AG09309 (cell line): Measurements from ENCODE around the gene INTU.

Experiments
- DNase-seq: peaks from one replicate; pipeline ENCODE4 v3.0.0-alpha.2; 2010; ENCODE audit warnings: low read depth
- H3K4me3 ChIP-seq: 2 replicates; pipeline ENCODE4 v1.5.1; 2011; ENCODE audit warnings: mild to moderate bottlenecking, low read depth, low read length, moderate library complexity; ENCODE audit not compliant: control insufficient read depth
- TF ChIP-seq, protein P1 (sequence below): IDR thresholded peaks from 2 replicates; pipeline ENCODE4 v1.5.1; 2011; ENCODE audit warnings: mild to moderate bottlenecking, low read depth, low read length, inconsistent platforms; ENCODE audit not compliant: insufficient read depth, control insufficient read depth; ENCODE audit errors: missing control alignments

INTU gene

DNA sequence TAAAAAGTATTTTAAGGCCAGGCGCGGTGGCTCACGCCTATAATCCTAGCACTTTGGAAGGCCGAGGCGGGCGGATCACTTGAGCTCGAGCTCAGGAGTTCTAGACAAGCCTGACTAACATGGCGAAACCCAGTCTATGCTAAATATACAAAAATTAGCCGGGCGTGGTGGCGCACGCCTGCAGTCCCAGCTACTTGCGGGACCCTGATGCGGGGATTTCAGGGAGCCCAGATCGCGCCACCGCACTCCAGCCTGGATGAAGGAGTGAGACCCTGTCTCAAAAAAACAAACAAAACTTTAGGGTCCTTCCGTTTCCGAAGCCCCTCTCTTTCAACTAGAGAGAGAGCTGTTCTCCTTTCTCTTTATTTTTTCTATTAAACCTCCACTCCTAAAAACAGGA is 98.6 kb downstream of the INTU start:
- TF ChIP-seq, protein P1, sequence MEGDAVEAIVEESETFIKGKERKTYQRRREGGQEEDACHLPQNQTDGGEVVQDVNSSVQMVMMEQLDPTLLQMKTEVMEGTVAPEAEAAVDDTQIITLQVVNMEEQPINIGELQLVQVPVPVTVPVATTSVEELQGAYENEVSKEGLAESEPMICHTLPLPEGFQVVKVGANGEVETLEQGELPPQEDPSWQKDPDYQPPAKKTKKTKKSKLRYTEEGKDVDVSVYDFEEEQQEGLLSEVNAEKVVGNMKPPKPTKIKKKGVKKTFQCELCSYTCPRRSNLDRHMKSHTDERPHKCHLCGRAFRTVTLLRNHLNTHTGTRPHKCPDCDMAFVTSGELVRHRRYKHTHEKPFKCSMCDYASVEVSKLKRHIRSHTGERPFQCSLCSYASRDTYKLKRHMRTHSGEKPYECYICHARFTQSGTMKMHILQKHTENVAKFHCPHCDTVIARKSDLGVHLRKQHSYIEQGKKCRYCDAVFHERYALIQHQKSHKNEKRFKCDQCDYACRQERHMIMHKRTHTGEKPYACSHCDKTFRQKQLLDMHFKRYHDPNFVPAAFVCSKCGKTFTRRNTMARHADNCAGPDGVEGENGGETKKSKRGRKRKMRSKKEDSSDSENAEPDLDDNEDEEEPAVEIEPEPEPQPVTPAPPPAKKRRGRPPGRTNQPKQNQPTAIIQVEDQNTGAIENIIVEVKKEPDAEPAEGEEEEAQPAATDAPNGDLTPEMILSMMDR = no peak
- H3K4me3 ChIP-seq = no peak overlapping the region
- DNase-seq = no peak

DNA sequence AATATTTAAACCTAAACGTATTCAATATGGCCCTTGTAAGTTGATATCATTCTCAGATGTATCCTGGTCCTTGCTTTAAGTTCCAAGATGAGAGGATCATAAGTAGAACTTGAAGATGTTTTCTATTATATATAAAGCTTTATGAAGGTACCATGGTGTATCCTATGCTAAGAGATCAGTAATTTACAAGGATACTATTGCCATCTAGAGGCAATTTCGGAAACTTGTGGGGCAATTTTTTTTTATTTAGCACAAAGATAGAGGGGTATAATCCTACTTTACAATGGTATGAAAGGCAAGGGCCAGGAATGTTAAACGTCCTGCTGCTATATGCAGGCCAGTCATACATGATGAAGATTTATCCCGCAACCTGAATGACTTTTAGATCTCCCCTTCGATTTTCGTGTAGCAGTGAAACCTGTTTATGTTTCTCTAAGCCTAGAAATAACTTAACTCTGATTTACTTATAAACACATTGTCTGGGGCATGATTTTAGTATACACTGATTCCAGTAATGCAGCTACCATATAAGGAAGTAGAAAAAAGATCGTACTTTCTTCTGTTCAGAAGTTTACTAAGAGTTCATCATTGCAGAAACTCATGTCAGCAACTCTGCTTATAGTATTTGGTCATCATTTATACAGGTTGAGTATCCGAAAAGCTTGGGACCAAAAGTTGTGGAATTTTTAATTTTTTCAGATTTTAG is 100.0 kb downstream of the INTU start:
- H3K4me3 ChIP-seq = no peak overlapping the region
- peak; percentile 11 for DNase-seq
- TF ChIP-seq, protein P1 = peak; percentile 48

DNA sequence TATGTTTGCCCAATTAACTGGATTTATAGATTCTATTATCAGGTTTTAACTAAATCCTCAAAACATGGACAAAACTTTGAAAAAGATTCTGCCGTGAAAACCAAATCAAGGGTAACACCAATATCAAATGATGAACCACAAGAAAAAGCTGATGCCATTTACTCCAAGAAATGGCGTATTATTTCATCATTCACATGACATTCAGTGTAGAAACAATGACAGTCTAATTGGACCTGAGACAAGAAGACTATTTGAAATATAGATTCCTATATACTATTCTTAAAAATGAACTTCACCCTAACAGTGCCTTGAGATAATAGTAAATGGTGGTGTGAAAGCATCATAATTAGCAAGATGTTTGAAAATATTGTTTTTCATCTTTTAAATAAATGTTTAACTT is 102.2 kb downstream of the INTU start:
- no peak overlapping the region for H3K4me3 ChIP-seq
- TF ChIP-seq, protein P1 = no peak
- DNase-seq = no peak

DNA sequence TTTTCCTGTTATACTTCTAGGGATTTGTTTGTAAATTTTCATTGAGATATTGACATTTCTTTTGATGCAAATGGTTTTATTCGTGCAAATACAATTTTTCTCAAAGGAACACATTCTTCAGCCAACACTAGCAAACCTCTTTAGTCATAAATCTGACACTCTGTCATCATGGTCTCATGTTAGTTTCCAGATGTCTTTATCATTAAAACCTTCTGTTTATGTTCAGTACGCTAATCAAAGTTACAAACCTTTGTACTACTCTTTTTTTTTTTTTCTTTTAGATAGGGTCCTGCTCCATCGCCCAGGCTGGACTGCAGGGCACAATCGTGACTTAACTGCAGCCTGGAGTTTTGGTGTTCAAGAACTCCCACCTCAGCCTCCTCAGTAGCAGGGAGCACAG is 104.5 kb downstream of the INTU start:
- TF ChIP-seq, protein P1 = no peak
- no peak overlapping the region for H3K4me3 ChIP-seq
- DNase-seq = no peak

DNA sequence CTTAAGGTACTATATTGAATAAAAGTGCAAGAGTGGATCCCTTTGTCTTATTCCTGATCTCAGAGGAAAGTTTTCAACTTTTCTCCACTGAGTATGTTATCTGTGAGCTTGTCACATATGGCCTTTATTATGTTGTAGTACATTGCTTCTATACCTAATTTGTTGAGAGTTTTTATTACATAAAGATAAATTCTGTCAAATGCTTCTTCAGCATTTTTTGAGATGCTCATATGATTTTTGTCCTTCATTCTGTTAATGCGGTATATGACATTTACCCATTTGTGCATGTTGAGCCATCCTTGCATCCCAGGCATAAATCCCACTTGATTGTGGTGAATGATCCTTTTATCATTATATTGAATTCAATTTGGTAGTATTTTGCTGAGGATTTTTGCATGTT is 108.5 kb downstream of the INTU start:
- DNase-seq = no peak
- no peak overlapping the region for H3K4me3 ChIP-seq
- TF ChIP-seq, protein P1 = no peak

DNA sequence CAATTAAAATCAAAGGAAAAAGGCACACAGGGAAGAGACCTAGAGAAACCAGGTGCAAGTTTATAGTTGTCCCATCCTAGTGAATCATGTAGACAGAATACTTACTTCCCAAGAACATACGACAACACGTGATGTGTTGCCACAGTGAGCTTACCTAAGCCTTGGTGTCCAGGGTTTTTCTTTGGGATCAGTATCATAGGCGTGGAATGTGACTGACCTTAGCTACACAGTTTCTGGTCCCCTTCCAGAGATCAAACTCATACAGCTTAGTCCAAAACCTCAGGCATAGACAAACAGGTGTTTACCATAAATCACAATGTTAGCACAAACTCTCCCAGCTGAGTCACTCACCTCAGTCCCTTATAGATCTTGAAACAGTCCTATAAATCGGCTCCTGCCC is 115.1 kb downstream of the INTU start:
- no peak overlapping the region for H3K4me3 ChIP-seq
- DNase-seq = no peak
- TF ChIP-seq, protein P1 = no peak
